GM18526 (cell line): ENCODE data around the gene SPTSSA.

ENCODE experiments used
- POLR2A ChIP-seq: IDR thresholded peaks from 3 replicates; pipeline ENCODE4 v1.6.1; 2011; ENCODE audit not compliant: insufficient read length; ENCODE audit errors: extremely low read depth

SPTSSA gene

GRCh38 chr14:34439090-34439489 lies 22.9 kb downstream of the SPTSSA start:
- no peak for TF ChIP-seq POLR2A

GRCh38 chr14:34438438-34438837 lies 23.6 kb downstream of the SPTSSA start:
- no peak for TF ChIP-seq POLR2A

- no peak for TF ChIP-seq POLR2A
These were observed 24.3 kb downstream of the SPTSSA start for GRCh38 chr14:34437729-34438080.

- TF ChIP-seq POLR2A: no peak
These were observed 24.9 kb downstream of the SPTSSA start for GRCh38 chr14:34436960-34437728.

GRCh38 chr14:34436118-34436905 lies 25.7 kb downstream of the SPTSSA start:
- no peak for TF ChIP-seq POLR2A

GRCh38 chr14:34433957-34434356 lies 28.1 kb downstream of the SPTSSA start:
- TF ChIP-seq POLR2A: no peak

GRCh38 chr14:34426313-34427295 lies 35.4 kb downstream of the SPTSSA start:
- TF ChIP-seq POLR2A: no peak

- no peak for TF ChIP-seq POLR2A
These were observed 36.8 kb downstream of the SPTSSA start for GRCh38 chr14:34425095-34425851.

GRCh38 chr14:34424488-34424887 lies 37.6 kb downstream of the SPTSSA start:
- TF ChIP-seq POLR2A: no peak

GRCh38 chr14:34423445-34423844 lies 38.6 kb downstream of the SPTSSA start:
- no peak for TF ChIP-seq POLR2A

- no peak for TF ChIP-seq POLR2A
These were observed 41.4 kb downstream of the SPTSSA start for GRCh38 chr14:34420547-34421150.

GRCh38 chr14:34409721-34410120 lies 52.3 kb downstream of the SPTSSA start:
- no peak for TF ChIP-seq POLR2A

- TF ChIP-seq POLR2A: no peak
These were observed 54.1 kb downstream of the SPTSSA start for GRCh38 chr14:34407951-34408350.

GRCh38 chr14:34404416-34404815 lies 57.6 kb downstream of the SPTSSA start:
- no peak for TF ChIP-seq POLR2A

- no peak for TF ChIP-seq POLR2A
These were observed 58.4 kb downstream of the SPTSSA start for GRCh38 chr14:34403646-34404045.

GRCh38 chr14:34398024-34398423 lies 64.0 kb downstream of the SPTSSA start:
- TF ChIP-seq POLR2A: no peak
